SK-N-SH treated with all-trans-retinoic acid at 6 μM for 48 hours (cell line): ENCODE results near the gene YOD1.

Source experiments
- ATAC-seq: fragments of 200-7000 bp; cut with Tn5 transposase; 3 replicates; pipeline ENCODE4 v1.9.1; 2020; ENCODE audit warnings: mild to moderate bottlenecking, moderate library complexity
- BACH2 ChIP-seq: fragments of 250-450 bp; sonication (Bioruptor Pico); IDR thresholded peaks from 2 replicates; pipeline ENCODE4 v1.9.0; 2021; ENCODE audit warnings: mild to moderate bottlenecking, borderline replicate concordance
- CSDC2 ChIP-seq: fragments of 250-450 bp; sonication (Bioruptor Pico); IDR thresholded peaks from 2 replicates; pipeline ENCODE4 v1.5.0; 2020; ENCODE audit warnings: mild to moderate bottlenecking, moderate library complexity
- ESRRG ChIP-seq: fragments of 250-450 bp; sonication (Bioruptor Pico); IDR thresholded peaks from 2 replicates; pipeline ENCODE4 v1.6.1; 2021; ENCODE audit warnings: mild to moderate bottlenecking
- GLIS3 ChIP-seq: fragments of 250-450 bp; sonication (Bioruptor Pico); IDR thresholded peaks from 2 replicates; pipeline ENCODE4 v1.5.0; 2020; ENCODE audit warnings: mild to moderate bottlenecking, moderate library complexity
- ISL1 ChIP-seq: fragments of 250-450 bp; sonication (Bioruptor Pico); IDR thresholded peaks from 2 replicates; pipeline ENCODE4 v2.1.2; 2022; ENCODE audit warnings: mild to moderate bottlenecking, moderate library complexity
- OSR1 ChIP-seq: fragments of 250-450 bp; sonication (Bioruptor Pico); IDR thresholded peaks from 2 replicates; pipeline ENCODE4 v1.8.0; 2022; ENCODE audit warnings: moderate library complexity, mild to moderate bottlenecking, inconsistent platforms
- PPARA ChIP-seq: fragments of 250-450 bp; sonication (Bioruptor Pico); IDR thresholded peaks from 2 replicates; pipeline ENCODE4 v1.5.0; 2020; ENCODE audit warnings: mild to moderate bottlenecking, borderline replicate concordance
- RARB ChIP-seq: fragments of 250-450 bp; sonication (Bioruptor Pico); IDR thresholded peaks from 2 replicates; pipeline ENCODE4 v1.8.0; 2021; ENCODE audit warnings: mild to moderate bottlenecking, moderate library complexity
- TCF4 ChIP-seq: fragments of 250-450 bp; sonication (Bioruptor Pico); IDR thresholded peaks from 2 replicates; pipeline ENCODE4 v1.8.0; 2021; ENCODE audit warnings: mild to moderate bottlenecking, moderate library complexity, borderline replicate concordance
- ZC3H10 ChIP-seq: fragments of 250-450 bp; sonication (Bioruptor Pico); IDR thresholded peaks from 2 replicates; pipeline ENCODE4 v1.5.1; 2021; ENCODE audit warnings: mild to moderate bottlenecking, moderate library complexity
- ZFP3 ChIP-seq: fragments of 250-450 bp; sonication (Bioruptor Pico); IDR thresholded peaks from 2 replicates; pipeline ENCODE4 v1.5.0; 2020; ENCODE audit warnings: mild to moderate bottlenecking, moderate library complexity
- ZNF565 ChIP-seq: fragments of 450-650 bp; formaldehyde crosslinking; conservative IDR thresholded peaks from 2 replicates; pipeline ENCODE4 v1.5.0; 2020; ENCODE audit warnings: low read depth, mild to moderate bottlenecking, moderate library complexity
- ZNF70 ChIP-seq: fragments of 450-650 bp; formaldehyde crosslinking; IDR thresholded peaks from 2 replicates; pipeline ENCODE4 v1.5.0; 2020; ENCODE audit warnings: mild to moderate bottlenecking, moderate library complexity
- ZNF8 ChIP-seq: fragments of 450-650 bp; formaldehyde crosslinking; IDR thresholded peaks from 2 replicates; pipeline ENCODE4 v1.5.0; 2020; ENCODE audit warnings: mild to moderate bottlenecking, moderate library complexity
- TF ChIP-seq, protein P1 (sequence below): fragments of 250-450 bp; sonication (Bioruptor Pico); IDR thresholded peaks from 2 replicates; pipeline ENCODE4 v1.8.0; 2021; ENCODE audit warnings: low read depth, mild to moderate bottlenecking, moderate library complexity, borderline replicate concordance
- TF ChIP-seq, protein P2 (sequence below): fragments of 250-450 bp; sonication (Bioruptor Pico); IDR thresholded peaks from 2 replicates; pipeline ENCODE4 v1.5.1; 2020; ENCODE audit warnings: low read depth, mild to moderate bottlenecking, moderate library complexity
- TF ChIP-seq, protein P3 (sequence below): fragments of 250-450 bp; sonication (Bioruptor Pico); IDR thresholded peaks from 2 replicates; pipeline ENCODE4 v1.8.0; 2020; ENCODE audit warnings: mild to moderate bottlenecking, moderate library complexity, borderline replicate concordance
- TF ChIP-seq, protein P4 (sequence below): fragments of 250-450 bp; sonication (Bioruptor Pico); IDR thresholded peaks from 2 replicates; pipeline ENCODE4 v1.5.0; 2020; ENCODE audit warnings: mild to moderate bottlenecking, moderate library complexity

Gene YOD1

DNA sequence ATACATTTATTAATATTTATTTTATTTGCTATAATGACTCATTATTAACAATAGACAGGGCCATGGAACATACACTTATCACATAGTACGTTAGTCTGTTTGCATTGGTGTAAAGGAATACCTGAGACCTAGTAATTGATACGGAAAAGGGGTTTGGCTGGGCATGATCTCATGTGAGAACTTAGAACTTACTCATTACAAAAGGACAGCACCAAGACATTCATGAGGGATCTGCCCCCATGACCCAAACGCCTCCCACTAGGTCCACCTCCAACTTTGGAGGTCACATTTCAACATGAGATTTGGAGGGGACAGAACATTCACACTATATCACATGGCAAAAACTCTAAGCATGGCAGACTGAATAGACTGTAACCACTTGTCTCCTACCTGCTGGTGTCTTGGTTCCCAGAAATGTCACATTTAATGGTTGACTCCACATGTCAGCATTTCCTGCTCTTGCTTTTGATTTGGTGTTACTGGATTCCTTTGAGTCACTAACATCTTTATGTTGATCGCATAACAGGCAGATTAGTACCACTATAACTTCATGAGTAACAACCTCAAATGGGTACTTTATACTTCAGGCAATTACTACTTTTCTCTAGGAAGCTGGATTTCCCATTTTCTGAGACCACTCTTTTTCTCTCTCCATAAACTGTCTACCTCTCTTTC is 15.0 kb downstream of the YOD1 start:
- no peak for ATAC-seq
- TF ChIP-seq ZNF70 (CRISPR knock-in tag) = no peak

DNA sequence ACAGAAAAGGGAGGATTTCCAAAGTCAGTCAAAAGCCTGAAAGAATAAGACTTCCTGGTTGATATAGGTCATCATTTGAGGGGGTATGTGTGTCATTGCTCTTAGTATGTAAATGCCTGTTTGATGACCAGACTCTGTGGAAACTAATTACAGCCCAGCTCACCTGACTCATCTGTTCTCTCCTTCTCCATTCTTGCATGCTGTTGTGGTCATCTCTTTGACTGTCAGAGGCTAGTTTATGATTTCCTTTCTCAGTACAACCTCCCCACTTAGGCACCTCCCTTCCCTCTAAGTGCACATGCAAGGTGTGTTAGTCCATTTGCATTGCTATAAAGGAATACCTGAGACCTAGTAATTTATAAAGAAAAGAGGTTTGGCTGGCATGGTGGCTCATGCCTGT is 16.0 kb downstream of the YOD1 start:
- ATAC-seq = peak; percentile 55
- TF ChIP-seq ZC3H10 (CRISPR knock-in tag) (no peak), RARB (CRISPR knock-in tag) (no peak)
- TF ChIP-seq, protein P1, sequence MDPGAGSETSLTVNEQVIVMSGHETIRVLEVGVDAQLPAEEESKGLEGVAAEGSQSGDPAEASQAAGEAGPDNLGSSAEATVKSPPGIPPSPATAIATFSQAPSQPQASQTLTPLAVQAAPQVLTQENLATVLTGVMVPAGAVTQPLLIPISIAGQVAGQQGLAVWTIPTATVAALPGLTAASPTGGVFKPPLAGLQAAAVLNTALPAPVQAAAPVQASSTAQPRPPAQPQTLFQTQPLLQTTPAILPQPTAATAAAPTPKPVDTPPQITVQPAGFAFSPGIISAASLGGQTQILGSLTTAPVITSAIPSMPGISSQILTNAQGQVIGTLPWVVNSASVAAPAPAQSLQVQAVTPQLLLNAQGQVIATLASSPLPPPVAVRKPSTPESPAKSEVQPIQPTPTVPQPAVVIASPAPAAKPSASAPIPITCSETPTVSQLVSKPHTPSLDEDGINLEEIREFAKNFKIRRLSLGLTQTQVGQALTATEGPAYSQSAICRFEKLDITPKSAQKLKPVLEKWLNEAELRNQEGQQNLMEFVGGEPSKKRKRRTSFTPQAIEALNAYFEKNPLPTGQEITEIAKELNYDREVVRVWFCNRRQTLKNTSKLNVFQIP (CRISPR knock-in tag) = no peak

DNA sequence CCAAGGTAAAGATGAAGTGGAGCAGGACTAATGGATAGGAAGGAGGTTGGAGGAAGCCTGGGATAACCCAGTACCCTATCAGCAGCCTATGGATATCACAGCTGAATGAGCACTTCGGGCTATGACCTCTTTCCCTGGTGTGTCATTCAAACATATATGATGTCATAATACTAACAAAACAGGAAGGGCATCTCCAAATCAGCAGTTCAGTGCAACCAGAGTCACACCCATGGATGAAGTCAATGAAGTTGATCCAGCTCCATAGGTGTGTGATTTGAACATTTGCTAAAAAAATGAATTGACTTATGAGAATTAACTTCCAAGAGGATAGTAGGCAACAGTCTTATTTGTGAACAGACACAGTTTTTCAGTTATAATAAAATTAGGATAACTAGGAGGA is 16.8 kb downstream of the YOD1 start:
- no peak for ATAC-seq
- no peak for TF ChIP-seq ZNF70 (CRISPR knock-in tag)
- TF ChIP-seq CSDC2 (CRISPR knock-in tag) = no peak
- no peak for TF ChIP-seq GLIS3 (CRISPR knock-in tag)
- TF ChIP-seq, protein P2, sequence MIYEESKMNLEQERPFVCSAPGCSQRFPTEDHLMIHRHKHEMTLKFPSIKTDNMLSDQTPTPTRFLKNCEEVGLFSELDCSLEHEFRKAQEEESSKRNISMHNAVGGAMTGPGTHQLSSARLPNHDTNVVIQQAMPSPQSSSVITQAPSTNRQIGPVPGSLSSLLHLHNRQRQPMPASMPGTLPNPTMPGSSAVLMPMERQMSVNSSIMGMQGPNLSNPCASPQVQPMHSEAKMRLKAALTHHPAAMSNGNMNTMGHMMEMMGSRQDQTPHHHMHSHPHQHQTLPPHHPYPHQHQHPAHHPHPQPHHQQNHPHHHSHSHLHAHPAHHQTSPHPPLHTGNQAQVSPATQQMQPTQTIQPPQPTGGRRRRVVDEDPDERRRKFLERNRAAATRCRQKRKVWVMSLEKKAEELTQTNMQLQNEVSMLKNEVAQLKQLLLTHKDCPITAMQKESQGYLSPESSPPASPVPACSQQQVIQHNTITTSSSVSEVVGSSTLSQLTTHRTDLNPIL (CRISPR knock-in tag) = no peak
- no peak for TF ChIP-seq RARB (CRISPR knock-in tag)
- TF ChIP-seq, protein P3, sequence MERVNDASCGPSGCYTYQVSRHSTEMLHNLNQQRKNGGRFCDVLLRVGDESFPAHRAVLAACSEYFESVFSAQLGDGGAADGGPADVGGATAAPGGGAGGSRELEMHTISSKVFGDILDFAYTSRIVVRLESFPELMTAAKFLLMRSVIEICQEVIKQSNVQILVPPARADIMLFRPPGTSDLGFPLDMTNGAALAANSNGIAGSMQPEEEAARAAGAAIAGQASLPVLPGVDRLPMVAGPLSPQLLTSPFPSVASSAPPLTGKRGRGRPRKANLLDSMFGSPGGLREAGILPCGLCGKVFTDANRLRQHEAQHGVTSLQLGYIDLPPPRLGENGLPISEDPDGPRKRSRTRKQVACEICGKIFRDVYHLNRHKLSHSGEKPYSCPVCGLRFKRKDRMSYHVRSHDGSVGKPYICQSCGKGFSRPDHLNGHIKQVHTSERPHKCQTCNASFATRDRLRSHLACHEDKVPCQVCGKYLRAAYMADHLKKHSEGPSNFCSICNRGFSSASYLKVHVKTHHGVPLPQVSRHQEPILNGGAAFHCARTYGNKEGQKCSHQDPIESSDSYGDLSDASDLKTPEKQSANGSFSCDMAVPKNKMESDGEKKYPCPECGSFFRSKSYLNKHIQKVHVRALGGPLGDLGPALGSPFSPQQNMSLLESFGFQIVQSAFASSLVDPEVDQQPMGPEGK (CRISPR knock-in tag) = no peak
- TF ChIP-seq ISL1 (CRISPR knock-in tag) = no peak
- TF ChIP-seq OSR1 (CRISPR knock-in tag) = no peak
- no peak for TF ChIP-seq BACH2
- TF ChIP-seq ESRRG (CRISPR knock-in tag) = no peak
- TF ChIP-seq TCF4 (CRISPR knock-in tag) = no peak
- TF ChIP-seq ZNF565 (CRISPR knock-in tag) = no peak
- TF ChIP-seq ZFP3 (CRISPR knock-in tag) = no peak
- TF ChIP-seq ZNF8 (CRISPR knock-in tag) = no peak
- no peak for TF ChIP-seq ZC3H10 (CRISPR knock-in tag)
- TF ChIP-seq, protein P1 (CRISPR knock-in tag) = no peak

DNA sequence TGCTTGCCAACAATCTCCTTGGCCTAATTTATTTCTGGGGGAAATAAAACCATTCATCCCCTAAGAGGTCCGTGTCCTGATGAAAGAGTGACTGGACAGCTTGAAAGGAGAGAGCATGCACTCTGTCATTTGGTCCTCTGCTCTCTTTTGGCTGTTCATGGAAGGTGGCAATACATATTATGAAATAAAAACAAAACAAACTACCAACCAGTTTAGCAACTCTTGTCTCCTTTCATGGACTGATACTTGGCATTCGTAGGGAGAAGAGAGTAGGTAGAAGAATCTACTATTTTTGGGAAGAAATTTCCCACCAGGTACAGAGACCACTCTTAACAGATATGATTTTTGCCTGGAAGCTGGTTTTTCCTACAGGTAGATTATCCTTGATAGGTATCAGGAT is 17.7 kb downstream of the YOD1 start:
- TF ChIP-seq CSDC2 (CRISPR knock-in tag) (no peak), PPARA (CRISPR knock-in tag) (no peak), OSR1 (CRISPR knock-in tag) (no peak)
- TF ChIP-seq, protein P3 (CRISPR knock-in tag) = no peak
- ATAC-seq = no peak

DNA sequence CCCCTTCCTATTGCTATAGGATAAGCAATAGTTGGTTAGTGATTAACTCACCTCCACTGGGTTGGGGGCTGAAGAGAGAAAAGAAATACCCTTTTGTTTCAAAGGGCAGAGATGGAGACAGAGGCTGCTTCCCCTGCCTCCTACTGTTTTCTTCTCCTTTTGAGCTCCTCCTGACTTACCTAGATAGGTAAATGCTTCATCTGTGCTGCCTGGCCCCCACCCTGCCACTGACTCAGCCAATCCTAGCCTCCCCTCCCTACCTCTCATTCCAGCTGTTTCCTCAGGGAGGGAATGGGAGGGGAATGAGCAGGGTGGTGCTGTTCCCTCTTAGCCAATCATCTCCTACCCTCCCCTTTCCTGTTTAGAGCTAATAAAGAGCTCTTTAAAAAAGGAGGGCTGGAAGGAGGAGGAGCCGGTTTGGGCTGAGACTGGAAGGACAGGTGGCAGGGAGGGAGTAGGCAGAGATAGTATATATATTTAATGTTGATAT is 18.4 kb downstream of the YOD1 start, which contains the start of gene C1orf116:
Gene C1orf116 (minus strand): TSS at position 229 of the 490 bp plus-strand sequence. CDS start 5,158 bp downstream, outside the sequence.
- no peak; the same call in 2 of the 3 replicates for ATAC-seq
- TF ChIP-seq, protein P4, sequence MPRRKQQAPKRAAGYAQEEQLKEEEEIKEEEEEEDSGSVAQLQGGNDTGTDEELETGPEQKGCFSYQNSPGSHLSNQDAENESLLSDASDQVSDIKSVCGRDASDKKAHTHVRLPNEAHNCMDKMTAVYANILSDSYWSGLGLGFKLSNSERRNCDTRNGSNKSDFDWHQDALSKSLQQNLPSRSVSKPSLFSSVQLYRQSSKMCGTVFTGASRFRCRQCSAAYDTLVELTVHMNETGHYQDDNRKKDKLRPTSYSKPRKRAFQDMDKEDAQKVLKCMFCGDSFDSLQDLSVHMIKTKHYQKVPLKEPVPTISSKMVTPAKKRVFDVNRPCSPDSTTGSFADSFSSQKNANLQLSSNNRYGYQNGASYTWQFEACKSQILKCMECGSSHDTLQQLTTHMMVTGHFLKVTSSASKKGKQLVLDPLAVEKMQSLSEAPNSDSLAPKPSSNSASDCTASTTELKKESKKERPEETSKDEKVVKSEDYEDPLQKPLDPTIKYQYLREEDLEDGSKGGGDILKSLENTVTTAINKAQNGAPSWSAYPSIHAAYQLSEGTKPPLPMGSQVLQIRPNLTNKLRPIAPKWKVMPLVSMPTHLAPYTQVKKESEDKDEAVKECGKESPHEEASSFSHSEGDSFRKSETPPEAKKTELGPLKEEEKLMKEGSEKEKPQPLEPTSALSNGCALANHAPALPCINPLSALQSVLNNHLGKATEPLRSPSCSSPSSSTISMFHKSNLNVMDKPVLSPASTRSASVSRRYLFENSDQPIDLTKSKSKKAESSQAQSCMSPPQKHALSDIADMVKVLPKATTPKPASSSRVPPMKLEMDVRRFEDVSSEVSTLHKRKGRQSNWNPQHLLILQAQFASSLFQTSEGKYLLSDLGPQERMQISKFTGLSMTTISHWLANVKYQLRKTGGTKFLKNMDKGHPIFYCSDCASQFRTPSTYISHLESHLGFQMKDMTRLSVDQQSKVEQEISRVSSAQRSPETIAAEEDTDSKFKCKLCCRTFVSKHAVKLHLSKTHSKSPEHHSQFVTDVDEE (CRISPR knock-in tag) = no peak
- no peak for TF ChIP-seq OSR1 (CRISPR knock-in tag)
